HFF-Myc (cell line): ENCODE data around the gene GRM8.

Experiments
- DNase-seq: peaks from one replicate; pipeline ENCODE4 v3.0.0-alpha.2; 2011; ENCODE audit warnings: low read depth; ENCODE audit errors: extremely low read depth
- H3K4me3 ChIP-seq: replicated peaks from 2 replicates; pipeline ENCODE4 v1.5.1; 2011; ENCODE audit warnings: low read depth, mild to moderate bottlenecking, control low read depth, low read length
- TF ChIP-seq, protein P1 (sequence below): IDR thresholded peaks from 2 replicates; pipeline ENCODE4 v1.5.1; 2012; ENCODE audit warnings: mild to moderate bottlenecking, low read depth, low read length, control low read depth; ENCODE audit errors: missing control alignments

Gene GRM8

DNA sequence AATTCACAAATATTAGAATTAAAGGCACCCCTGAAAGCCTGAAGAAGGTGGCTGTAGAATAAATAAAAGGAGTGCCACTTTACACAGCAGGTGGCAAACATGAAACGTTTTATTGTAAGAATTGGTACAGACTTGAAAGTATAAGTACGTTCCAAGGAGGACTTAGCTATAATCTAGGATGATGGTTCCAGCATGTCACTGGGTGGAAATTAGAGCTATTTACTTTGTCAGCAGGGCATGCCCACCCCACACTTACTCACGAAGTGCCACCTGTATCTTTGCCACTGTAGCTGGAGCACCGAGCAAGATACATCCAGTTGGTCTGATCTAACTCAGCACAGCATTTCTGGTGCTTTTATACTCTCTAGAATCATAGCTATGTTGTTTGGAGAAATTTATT lies 97.8 kb downstream of the GRM8 start:
- TF ChIP-seq, protein P1, sequence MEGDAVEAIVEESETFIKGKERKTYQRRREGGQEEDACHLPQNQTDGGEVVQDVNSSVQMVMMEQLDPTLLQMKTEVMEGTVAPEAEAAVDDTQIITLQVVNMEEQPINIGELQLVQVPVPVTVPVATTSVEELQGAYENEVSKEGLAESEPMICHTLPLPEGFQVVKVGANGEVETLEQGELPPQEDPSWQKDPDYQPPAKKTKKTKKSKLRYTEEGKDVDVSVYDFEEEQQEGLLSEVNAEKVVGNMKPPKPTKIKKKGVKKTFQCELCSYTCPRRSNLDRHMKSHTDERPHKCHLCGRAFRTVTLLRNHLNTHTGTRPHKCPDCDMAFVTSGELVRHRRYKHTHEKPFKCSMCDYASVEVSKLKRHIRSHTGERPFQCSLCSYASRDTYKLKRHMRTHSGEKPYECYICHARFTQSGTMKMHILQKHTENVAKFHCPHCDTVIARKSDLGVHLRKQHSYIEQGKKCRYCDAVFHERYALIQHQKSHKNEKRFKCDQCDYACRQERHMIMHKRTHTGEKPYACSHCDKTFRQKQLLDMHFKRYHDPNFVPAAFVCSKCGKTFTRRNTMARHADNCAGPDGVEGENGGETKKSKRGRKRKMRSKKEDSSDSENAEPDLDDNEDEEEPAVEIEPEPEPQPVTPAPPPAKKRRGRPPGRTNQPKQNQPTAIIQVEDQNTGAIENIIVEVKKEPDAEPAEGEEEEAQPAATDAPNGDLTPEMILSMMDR, result no peak
- H3K4me3 ChIP-seq, result no peak overlapping the region
- DNase-seq, result no peak

DNA sequence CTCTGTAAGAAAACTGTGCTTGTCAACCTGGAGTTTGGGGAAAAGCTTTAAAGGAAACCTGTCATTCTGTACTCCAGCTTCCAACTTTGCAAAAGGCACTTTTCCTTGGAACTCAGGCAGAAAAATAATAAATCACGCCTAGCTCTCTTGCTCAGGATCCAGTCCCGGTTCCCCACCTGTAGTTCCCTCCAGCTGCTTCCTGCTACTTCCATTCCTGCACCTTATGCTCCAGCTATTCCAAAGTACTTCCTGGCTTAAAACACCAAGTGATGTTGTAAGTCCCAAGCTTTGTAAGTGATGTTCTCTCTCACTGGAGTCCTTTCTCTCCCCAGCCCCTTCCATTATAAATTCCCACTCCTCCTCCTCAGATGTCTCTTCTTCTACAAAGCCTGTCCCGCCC lies 98.6 kb downstream of the GRM8 start:
- DNase-seq, result no peak
- TF ChIP-seq, protein P1, result no peak
- H3K4me3 ChIP-seq, result no peak overlapping the region

DNA sequence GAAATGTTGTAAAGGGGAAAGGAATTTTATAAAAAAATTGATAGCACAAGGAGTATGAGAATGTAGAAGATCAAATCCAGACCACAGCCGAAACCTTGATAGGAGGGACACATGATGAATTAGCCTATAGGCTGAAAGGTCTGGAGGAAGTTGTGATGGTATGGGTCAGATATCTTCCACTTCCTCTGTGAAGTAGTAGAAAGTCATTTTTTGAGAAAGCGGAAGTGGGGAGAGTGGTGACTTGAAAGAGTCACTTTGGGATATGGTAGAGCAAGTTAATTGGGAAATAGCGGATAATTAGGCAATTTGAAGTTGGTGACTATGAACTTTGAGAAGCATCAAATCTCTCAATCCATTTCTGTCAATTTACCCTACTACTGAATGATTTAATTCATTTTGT lies 99.4 kb downstream of the GRM8 start:
- H3K4me3 ChIP-seq, result no peak overlapping the region
- DNase-seq, result no peak
- TF ChIP-seq, protein P1, result no peak

DNA sequence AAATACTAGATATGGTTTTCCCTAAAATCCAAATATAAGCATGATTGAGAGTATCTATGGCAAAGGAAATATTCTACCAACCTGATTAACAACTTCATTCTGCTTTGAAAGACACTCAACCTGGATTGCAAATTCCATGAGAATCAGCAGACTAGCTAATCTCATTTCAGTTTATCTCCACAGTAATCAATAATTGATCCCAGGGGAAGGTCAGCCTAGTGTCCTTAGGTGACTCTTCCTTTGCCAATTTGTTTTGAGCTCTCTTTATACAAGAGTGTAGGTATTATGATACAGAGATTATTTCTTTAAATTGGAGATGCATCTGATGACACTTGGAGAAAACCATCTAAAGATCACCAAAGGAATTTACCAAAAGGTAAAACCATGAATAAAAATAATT lies 100.3 kb downstream of the GRM8 start:
- H3K4me3 ChIP-seq, result no peak overlapping the region
- DNase-seq, result no peak
- TF ChIP-seq, protein P1, result no peak

DNA sequence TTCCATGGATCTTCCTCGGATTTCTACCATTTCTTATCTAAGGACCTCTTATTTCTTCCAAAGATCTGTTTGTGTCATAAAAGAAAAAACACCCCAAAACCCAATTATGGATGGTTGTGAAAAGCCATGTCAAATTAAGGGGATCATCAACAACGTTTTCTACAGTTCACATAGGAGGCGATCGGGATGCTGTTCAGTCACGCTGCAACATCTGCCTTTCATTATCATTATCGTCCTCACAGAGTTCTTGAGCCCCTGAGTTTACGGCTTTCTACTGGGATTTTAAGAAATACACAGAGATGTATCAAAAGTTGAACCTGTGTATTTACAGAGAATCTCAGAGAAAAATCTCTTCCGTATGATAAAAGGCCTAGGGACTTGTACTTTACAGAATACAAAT lies 101.4 kb downstream of the GRM8 start:
- no peak for DNase-seq
- H3K4me3 ChIP-seq, result no peak overlapping the region
- TF ChIP-seq, protein P1, result no peak

DNA sequence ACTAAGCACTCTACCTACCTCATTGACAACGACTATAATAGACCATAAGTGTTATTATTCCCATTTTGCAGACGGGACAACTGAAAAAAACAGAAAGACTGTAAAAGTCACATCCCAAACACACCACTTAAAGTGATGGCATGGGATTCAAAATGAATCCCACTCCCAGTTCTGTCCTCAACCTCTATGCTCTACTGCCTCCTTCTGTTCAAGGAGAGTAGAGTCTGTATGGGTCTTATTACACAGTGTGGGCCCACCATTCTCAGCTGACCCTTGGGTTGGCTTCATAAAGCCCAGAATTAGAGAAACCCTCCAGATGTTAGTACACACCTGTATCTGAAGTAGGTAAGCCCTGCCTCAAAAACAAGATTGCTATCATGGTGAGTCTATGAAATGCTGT lies 102.2 kb downstream of the GRM8 start:
- no peak overlapping the region for H3K4me3 ChIP-seq
- TF ChIP-seq, protein P1, result no peak
- DNase-seq, result no peak

DNA sequence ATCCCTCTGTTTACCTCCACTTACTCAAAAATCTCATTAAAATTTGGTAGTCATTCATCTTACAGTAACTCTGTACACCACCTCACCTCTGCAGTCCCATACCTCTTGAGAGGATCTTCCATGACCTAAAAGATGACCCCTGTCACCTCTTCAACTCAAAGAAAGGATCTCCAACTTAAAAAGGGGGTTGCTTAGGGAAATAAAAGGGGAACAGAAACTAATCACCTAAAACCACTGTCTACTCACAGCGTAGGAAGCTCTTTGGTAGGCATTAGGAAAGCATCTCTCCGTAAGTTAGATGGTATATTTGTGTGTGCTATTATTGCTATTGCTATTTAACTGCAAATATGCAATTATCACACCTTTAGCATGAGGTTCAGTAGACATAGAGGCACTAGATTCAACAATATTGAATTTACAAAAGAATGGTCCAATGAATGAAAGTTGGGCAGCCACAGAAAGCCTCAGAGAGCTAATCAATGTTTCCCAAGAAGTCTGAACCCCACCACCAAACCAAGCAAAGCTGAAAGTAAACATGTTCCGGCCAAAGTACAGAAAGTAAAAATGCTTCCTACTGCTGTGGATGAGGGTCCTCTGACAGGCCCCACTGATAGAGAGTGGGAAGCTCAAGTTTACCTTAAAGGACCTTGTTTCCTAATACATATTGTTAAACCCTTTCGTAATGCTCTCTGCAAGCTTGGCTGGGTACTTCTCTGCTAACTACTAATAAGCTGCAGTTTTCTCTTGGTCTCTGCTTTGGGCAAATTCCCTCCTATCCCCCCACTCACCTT lies 105.8 kb downstream of the GRM8 start:
- H3K4me3 ChIP-seq, result no peak overlapping the region
- TF ChIP-seq, protein P1, result no peak
- no peak for DNase-seq
